ENCODE measurements around the gene DZIP1L. TPM values are rescaled to one million over a fixed set of nuclear protein-coding genes. Genes with fewer than 3 reads are reported as not detected.
A peak's percentile ranks its signal among the peaks of the same experiment; 100 is the strongest.
"Not testable (repeated sequence)": the region's sequence is repeated elsewhere in the genome, so short reads cannot be mapped to it uniquely, and the experiment has no call there.

DZIP1L gene, protein sequence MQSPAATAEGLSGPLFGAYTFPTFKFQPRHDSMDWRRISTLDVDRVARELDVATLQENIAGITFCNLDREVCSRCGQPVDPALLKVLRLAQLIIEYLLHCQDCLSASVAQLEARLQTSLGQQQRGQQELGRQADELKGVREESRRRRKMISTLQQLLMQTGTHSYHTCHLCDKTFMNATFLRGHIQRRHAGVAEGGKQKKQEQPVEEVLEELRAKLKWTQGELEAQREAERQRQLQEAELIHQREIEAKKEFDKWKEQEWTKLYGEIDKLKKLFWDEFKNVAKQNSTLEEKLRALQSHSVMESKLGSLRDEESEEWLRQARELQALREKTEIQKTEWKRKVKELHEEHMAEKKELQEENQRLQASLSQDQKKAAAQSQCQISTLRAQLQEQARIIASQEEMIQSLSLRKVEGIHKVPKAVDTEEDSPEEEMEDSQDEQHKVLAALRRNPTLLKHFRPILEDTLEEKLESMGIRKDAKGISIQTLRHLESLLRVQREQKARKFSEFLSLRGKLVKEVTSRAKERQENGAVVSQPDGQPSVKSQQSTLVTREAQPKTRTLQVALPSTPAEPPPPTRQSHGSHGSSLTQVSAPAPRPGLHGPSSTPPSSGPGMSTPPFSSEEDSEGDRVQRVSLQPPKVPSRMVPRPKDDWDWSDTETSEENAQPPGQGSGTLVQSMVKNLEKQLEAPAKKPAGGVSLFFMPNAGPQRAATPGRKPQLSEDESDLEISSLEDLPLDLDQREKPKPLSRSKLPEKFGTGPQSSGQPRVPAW
- under 1 TPM; 0.23 to 0.46 TPM for total RNA-seq

DNA sequence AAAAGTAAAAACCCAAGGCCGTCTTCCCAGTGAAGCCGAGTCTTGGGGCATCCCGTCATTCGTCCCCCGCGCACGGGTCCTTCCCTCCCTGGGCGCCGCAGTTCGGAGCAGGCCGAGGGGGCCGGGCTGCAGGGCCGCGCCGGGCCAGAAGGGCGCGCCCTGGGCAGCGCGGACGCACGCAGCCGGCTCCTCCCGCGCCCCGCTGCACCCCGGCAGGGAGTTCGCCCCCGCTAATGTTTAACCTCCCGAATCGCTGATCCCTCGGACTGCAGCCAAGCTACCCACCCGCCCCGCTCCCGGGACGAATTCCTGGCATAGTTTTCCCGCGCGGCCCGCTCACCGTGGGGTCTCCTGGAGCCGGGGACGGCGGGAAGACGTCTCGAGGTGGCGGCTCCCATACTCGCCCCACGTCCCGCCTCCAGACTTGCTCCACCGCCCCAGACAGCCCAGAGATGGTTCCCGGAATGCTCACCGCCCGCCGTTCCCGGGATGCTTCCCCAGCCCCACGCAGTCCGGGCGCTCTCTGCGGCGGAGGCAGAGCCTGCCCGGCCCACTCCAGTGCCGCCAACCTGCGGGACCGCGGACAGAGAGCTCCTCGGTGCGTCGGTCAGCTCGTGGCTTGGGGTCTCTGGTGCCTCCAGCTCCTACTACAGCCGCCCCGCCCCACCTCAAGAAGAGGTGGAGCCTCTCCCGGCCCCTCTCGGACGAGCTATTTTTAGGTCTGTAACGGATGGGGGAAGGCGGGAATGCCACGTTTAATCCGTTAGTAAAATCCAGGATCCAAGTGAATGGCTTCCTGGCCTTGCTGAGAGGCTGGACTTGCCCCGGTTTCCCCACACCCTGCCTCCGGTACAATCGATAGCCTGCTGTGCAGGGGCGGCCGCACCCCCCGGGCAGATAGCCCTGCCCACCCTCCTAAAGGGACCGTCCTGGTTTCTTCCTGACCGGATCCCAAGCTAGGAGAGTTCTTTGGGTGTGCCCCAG lies at the start of gene DZIP1L:
TSS of gene DZIP1L (minus strand) at position 621 of the 984 bp plus-strand sequence. CDS start 11,637 bp downstream, outside the sequence.
- H3K4me3 Mint-ChIP-seq: peak within 1 kb of the TSS; percentile 81 to 88
- peak; percentile 55 to 62 for DNase-seq
- H3K36me3 Mint-ChIP-seq (ENCODE audit: insufficient read depth in 2 of 2): peaks cover 0 to 1% of the 10 kb centered on the region in 2 donors
- peak; percentile 95 for ATAC-seq (replicated peaks in 1 of 2)
- H3K9me3 Mint-ChIP-seq: no peaks in the 10 kb centered on the region
- no peak within 1 kb of the TSS for H3K27ac Mint-ChIP-seq
- H3K27me3 Mint-ChIP-seq (ENCODE audit: low read depth): peaks cover 56% of the 10 kb centered on the region
- H3K4me1 Mint-ChIP-seq (ENCODE audit: low read depth): peaks cover 13% of the 10 kb centered on the region

DNA sequence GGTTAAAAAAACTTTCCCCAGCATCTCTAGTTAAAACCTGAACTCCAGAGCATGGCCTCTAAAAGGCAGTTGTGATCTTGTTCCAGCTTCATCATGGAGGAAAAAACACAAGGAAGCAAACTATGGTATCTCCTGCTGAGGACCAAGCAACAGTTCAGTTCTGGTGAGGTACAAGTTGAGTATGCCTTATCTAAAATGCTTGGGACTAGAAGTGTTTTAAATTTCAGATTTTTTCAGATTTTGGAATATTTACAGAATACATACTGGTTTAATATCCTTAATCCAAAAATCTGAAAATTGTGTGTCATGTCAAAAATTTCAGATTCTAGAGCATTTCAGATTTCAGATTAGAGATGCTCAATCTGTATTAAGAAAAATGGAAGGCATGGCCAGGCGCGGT lies 49.7 kb upstream of the DZIP1L start:
- Mint-ChIP-seq H3K27me3 (ENCODE audit: low read depth) (no peaks in the 10 kb centered on the region), H3K4me1 (ENCODE audit: low read depth) (peaks cover 14% of the 10 kb centered on the region), H3K4me3 (no peak overlapping the region), H3K27ac (no peak overlapping the region), H3K36me3 (ENCODE audit: insufficient read depth in 2 of 2) (peaks cover 12 to 53% of the 10 kb centered on the region in 2 donors), H3K9me3 (no peaks in the 10 kb centered on the region)
- ATAC-seq (replicated peaks in 1 of 2) (no peak), DNase-seq (no peak)

DNA sequence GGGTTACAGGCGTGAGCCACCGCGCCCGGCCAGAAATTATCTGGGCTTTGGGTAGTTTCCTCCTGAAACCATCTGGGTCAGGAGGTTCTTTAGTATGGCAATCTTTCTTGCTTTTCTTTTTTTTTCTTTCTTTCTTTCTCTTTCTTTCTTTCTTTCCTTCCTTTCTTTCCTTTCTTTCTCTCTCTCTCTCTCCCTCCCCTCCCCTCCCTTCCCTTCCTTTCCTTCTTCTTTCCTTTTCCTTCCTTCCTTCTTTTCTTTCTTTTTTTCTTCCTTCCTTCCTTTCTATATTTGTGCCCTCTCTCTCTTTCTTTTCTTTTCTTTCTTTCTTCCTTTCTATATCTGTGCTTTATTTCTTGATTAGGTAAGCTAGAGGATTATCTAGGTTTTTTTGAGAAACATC lies 42.3 kb upstream of the DZIP1L start:
- Mint-ChIP-seq H3K4me1 (ENCODE audit: low read depth) (no peaks in the 10 kb centered on the region), H3K27ac (no peak overlapping the region), H3K9me3 (peaks cover 5 to 9% of the 10 kb centered on the region in 2 donors), H3K27me3 (ENCODE audit: low read depth) (no peaks in the 10 kb centered on the region), H3K4me3 (no peak overlapping the region), H3K36me3 (ENCODE audit: insufficient read depth in 2 of 2) (peaks cover 11 to 21% of the 10 kb centered on the region in 2 donors)
- no peak for DNase-seq
- no peak for ATAC-seq (replicated peaks in 1 of 2)

DNA sequence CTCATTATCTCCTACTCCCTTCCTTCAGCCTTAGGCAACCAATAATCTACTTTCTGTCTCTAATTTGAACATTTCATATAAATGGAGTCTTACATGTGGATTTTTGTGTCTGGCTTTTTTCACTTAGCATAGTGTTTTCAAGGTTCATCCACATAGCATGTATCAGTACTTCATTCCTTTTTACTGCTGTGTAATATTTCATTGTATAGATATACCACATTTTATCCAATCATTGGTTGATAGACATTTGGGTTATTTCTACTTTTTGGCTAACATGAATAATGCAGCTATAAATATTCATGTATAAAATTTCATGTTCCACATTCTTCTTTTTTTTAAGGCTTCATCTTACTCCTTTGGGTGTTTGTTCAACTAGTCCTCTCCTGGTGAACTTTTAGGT lies 39.1 kb upstream of the DZIP1L start:
- no peak overlapping the region for H3K27ac Mint-ChIP-seq

DNA sequence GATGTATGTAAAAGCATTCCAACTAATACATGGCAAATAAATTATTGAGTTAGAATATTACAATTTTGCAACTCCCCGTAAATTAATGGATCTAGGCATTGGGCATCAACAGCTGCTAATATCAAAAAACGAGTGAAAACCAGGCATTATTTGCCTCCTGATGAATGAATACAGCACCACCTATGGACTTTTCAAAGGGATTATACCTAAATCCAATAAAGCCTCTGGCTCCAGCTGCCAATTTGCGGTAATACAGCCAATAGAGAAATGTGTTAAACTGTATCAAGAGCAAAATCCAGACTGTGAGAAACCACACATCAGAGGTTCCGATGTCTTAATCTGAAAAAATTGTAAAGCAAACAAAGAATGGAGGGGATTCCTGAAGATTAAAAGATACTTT lies 33.1 kb upstream of the DZIP1L start:
- DNase-seq (no peak), ATAC-seq (replicated peaks in 1 of 2) (no peak)
- Mint-ChIP-seq H3K27ac (no peak overlapping the region), H3K9me3 (peaks cover under 1% of the 10 kb centered on the region in 2 donors), H3K27me3 (ENCODE audit: low read depth) (no peaks in the 10 kb centered on the region), H3K36me3 (ENCODE audit: insufficient read depth in 2 of 2) (peaks cover under 1% of the 10 kb centered on the region in 2 donors), H3K4me1 (ENCODE audit: low read depth) (no peaks in the 10 kb centered on the region), H3K4me3 (no peak overlapping the region)

More for the DNA sequence above, 39.1 kb upstream of the DZIP1L start:
- H3K36me3 Mint-ChIP-seq (ENCODE audit: insufficient read depth in 2 of 2): peaks cover 4 to 5% of the 10 kb centered on the region in 2 donors
- H3K9me3 Mint-ChIP-seq: peaks cover 5 to 9% of the 10 kb centered on the region in 2 donors
- H3K27me3 Mint-ChIP-seq (ENCODE audit: low read depth): no peaks in the 10 kb centered on the region
- ATAC-seq (replicated peaks in 1 of 2) (no peak), DNase-seq (no peak)
- H3K4me3 Mint-ChIP-seq: no peak overlapping the region
- no peaks in the 10 kb centered on the region for H3K4me1 Mint-ChIP-seq (ENCODE audit: low read depth)

DNA sequence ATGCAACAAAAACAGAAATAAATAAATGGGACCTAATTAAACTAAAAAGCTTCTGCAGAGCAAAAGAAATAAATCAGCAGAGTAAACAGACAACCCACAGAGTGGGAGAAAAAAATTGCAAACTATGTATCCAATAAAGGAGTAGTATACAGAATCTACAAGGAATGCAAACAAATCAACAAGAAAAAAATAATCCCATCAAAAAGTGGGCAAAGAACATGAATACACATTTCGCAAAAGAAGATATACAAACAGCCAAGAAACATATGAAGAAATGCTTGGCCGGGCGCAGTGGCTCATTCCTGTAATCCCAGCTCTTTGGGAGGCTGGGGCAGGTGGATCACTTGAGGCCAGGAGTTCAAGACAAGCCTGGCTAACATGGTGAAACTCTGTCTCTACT lies 26.8 kb upstream of the DZIP1L start:
- H3K4me3 Mint-ChIP-seq; ATAC-seq (replicated peaks in 1 of 2); H3K36me3 Mint-ChIP-seq (ENCODE audit: insufficient read depth in 2 of 2); H3K9me3 Mint-ChIP-seq; H3K4me1 Mint-ChIP-seq (ENCODE audit: low read depth); H3K27me3 Mint-ChIP-seq (ENCODE audit: low read depth); DNase-seq; H3K27ac Mint-ChIP-seq: not testable (repeated sequence)

DNA sequence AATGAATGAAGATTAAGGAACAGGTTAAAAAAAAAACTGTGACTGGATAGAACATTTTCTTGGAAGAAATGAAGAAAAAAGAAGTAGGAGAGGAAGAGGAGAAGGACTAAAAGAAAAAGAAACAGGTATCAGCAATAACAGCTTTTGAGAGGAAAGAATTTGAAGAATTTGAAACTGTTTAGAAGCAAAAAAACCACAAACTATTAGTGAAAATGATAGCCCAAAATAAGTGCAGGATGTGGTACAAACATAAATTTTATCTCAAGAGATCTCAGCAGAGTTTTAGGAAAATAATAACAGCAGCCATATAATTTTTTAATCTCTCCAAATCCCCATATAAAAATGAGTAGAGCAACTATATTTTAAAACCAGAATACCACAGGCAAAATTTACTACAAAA lies 25.5 kb upstream of the DZIP1L start:
- DNase-seq: no peak
- H3K27me3 Mint-ChIP-seq (ENCODE audit: low read depth): peaks cover 8% of the 10 kb centered on the region
- no peaks in the 10 kb centered on the region for H3K4me1 Mint-ChIP-seq (ENCODE audit: low read depth)
- H3K36me3 Mint-ChIP-seq (ENCODE audit: insufficient read depth in 2 of 2): no peaks in the 10 kb centered on the region
- H3K9me3 Mint-ChIP-seq: no peaks in the 10 kb centered on the region
- no peak overlapping the region for H3K4me3 Mint-ChIP-seq
- ATAC-seq (replicated peaks in 1 of 2): no peak
- no peak overlapping the region for H3K27ac Mint-ChIP-seq

DNA sequence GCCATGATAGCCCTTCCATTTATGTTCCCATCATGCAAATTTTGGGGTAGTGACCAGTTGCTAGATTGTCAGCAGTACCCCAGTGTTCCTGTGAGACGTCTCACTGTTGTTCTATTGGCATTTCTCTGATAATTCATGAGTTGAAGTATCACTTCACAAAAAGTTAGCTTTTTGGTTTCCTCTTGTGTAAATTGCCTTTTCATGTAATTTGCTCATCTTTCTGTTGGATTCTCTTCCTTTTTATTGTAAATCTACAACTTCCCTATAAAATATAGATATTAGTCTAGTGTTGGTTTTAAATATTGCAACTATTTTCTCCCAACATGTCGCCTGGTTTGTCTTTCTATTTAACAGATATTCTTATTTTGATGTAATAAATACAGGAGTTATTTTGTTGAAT lies 24.3 kb upstream of the DZIP1L start:
- Mint-ChIP-seq H3K27me3 (ENCODE audit: low read depth) (peaks cover 8% of the 10 kb centered on the region), H3K36me3 (ENCODE audit: insufficient read depth in 2 of 2) (no peaks in the 10 kb centered on the region), H3K4me1 (ENCODE audit: low read depth) (no peaks in the 10 kb centered on the region), H3K27ac (no peak overlapping the region), H3K9me3 (no peaks in the 10 kb centered on the region), H3K4me3 (no peak overlapping the region)
- no peak for DNase-seq
- no peak for ATAC-seq (replicated peaks in 1 of 2)

DNA sequence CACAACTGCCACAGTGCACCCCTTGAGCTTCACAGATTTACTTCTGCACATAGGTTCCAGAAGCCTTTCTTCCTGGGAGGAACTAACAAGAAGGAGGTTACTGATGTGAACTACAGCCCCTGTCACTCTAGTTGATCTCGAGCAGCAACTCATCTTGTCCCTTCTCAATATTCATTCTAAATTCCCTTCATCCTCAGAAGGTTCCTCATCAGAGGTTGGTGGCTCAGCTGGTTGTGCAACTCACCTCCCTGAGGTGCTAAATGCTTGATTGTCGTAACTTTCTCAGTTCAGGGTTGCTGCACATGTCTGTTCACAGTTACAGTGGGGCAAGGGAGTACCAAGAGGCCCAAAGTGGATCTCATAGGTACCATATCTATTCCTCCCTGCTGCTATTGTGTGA lies 22.5 kb upstream of the DZIP1L start:
- no peaks in the 10 kb centered on the region for H3K9me3 Mint-ChIP-seq
- peaks cover 8% of the 10 kb centered on the region for H3K27me3 Mint-ChIP-seq (ENCODE audit: low read depth)
- H3K4me3 Mint-ChIP-seq: no peak overlapping the region
- H3K4me1 Mint-ChIP-seq (ENCODE audit: low read depth): no peaks in the 10 kb centered on the region
- H3K27ac Mint-ChIP-seq: no peak overlapping the region
- ATAC-seq (replicated peaks in 1 of 2): no peak
- DNase-seq: no peak
- no peaks in the 10 kb centered on the region for H3K36me3 Mint-ChIP-seq (ENCODE audit: insufficient read depth in 2 of 2)

DNA sequence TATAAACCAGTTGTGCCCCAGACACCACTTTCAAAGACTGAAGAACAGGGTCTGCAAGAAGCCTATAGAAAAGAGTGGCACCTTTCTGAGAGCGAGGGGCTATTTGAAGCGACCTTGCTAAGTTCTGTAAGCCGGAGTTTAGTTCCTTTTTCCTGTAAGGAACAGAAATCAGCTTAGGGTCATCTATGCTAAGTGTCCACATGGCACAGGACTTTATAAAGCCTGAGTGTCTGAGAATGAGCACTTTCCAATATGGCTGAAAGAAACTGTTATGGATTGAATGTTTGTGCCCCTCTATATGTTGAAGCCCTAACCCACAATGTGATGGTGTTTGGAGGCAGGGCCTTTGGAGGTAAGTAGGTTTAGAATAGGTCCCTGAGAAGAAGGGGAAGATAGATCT lies 20.8 kb upstream of the DZIP1L start:
- Mint-ChIP-seq H3K27me3 (ENCODE audit: low read depth) (peaks cover 6% of the 10 kb centered on the region), H3K36me3 (ENCODE audit: insufficient read depth in 2 of 2) (no peaks in the 10 kb centered on the region), H3K4me1 (ENCODE audit: low read depth) (no peaks in the 10 kb centered on the region), H3K4me3 (no peak overlapping the region), H3K27ac (no peak overlapping the region), H3K9me3 (no peaks in the 10 kb centered on the region)
- ATAC-seq (replicated peaks in 1 of 2) (no peak), DNase-seq (no peak)

DNA sequence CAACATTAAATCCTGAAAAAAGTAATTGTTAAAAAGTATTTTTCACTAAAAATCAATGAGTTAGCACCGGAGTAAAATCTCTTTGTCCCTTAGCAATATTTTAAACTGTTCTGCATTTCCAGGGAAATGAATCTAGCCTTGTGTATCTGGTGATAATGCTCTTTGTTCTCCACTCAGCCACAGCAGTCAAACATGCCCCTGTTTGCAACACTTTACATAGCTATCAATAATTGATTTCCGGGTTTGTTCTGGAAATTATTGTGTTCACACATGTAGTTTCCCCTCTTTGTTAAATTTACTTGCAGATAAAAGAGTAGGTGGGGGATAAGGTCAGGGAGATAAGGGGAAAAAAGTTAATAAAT lies 20.4 kb upstream of the DZIP1L start:
- H3K27me3 Mint-ChIP-seq (ENCODE audit: low read depth): peaks cover 2% of the 10 kb centered on the region
- no peak for DNase-seq
- no peak overlapping the region for H3K4me3 Mint-ChIP-seq
- H3K9me3 Mint-ChIP-seq: no peaks in the 10 kb centered on the region
- no peaks in the 10 kb centered on the region for H3K36me3 Mint-ChIP-seq (ENCODE audit: insufficient read depth in 2 of 2)
- H3K27ac Mint-ChIP-seq: no peak overlapping the region
- H3K4me1 Mint-ChIP-seq (ENCODE audit: low read depth): no peaks in the 10 kb centered on the region
- ATAC-seq (replicated peaks in 1 of 2): no peak

DNA sequence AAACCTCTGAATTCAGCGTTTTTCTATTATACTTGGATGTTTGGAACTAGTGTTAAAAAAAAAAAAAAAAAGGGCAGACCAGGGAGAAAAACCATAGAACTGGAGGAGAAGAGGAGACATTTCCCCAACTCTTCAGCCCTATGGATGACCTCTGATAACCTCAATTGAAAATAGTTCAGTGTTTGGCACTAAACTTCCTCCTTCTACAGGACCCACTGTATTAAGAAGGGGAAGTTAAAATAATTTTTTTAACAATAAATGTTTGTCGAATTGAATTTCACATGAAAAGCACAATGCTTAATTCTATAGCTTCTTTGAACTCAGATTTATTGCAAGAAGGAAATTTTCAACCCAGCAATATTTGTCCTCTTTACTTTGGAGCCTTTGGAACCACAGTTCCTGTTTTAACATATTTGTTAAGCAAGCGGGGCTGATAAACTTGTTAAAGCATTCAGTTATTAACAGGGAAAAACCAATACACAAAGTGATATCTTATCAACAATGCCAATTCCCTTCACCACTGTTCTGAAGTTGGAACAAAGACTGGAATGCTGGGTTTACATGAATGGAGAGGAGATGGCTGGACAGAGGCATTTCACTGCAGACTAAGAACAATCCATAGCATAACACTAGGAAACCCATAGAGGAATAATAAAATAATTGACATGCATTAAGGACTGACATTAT lies 19.9 kb upstream of the DZIP1L start:
- Mint-ChIP-seq H3K36me3 (ENCODE audit: insufficient read depth in 2 of 2) (no peaks in the 10 kb centered on the region), H3K27me3 (ENCODE audit: low read depth) (no peaks in the 10 kb centered on the region), H3K4me3 (no peak overlapping the region), H3K9me3 (no peaks in the 10 kb centered on the region), H3K4me1 (ENCODE audit: low read depth) (no peaks in the 10 kb centered on the region), H3K27ac (no peak overlapping the region)
- DNase-seq: no peak
- no peak for ATAC-seq (replicated peaks in 1 of 2)

Measured in activated T-cell treated with anti-CD3 and anti-CD28 coated beads, Interleukin-2, amount 50 U/mL, for 72 hours (primary cell).